SK-N-SH treated with all-trans-retinoic acid at 6 μM for 48 hours (cell line): ENCODE results near the gene UGT2B17.

Source experiments
- ATAC-seq: fragments of 200-7000 bp; cut with Tn5 transposase; 3 replicates; pipeline ENCODE4 v1.9.1; 2020; ENCODE audit warnings: mild to moderate bottlenecking, moderate library complexity
- ARNTL ChIP-seq: fragments of 450-650 bp; formaldehyde crosslinking; IDR thresholded peaks from 2 replicates; pipeline ENCODE4 v1.5.0; 2020; ENCODE audit warnings: low read depth, mild to moderate bottlenecking, moderate library complexity, borderline replicate concordance
- BACH2 ChIP-seq: fragments of 250-450 bp; sonication (Bioruptor Pico); IDR thresholded peaks from 2 replicates; pipeline ENCODE4 v1.9.0; 2021; ENCODE audit warnings: mild to moderate bottlenecking, borderline replicate concordance
- CSDC2 ChIP-seq: fragments of 250-450 bp; sonication (Bioruptor Pico); IDR thresholded peaks from 2 replicates; pipeline ENCODE4 v1.5.0; 2020; ENCODE audit warnings: mild to moderate bottlenecking, moderate library complexity
- GLIS3 ChIP-seq: fragments of 250-450 bp; sonication (Bioruptor Pico); IDR thresholded peaks from 2 replicates; pipeline ENCODE4 v1.5.0; 2020; ENCODE audit warnings: mild to moderate bottlenecking, moderate library complexity
- ISL1 ChIP-seq: fragments of 250-450 bp; sonication (Bioruptor Pico); IDR thresholded peaks from 2 replicates; pipeline ENCODE4 v2.1.2; 2022; ENCODE audit warnings: mild to moderate bottlenecking, moderate library complexity
- OSR1 ChIP-seq: fragments of 250-450 bp; sonication (Bioruptor Pico); IDR thresholded peaks from 2 replicates; pipeline ENCODE4 v1.8.0; 2022; ENCODE audit warnings: moderate library complexity, mild to moderate bottlenecking, inconsistent platforms
- RARB ChIP-seq: fragments of 250-450 bp; sonication (Bioruptor Pico); IDR thresholded peaks from 2 replicates; pipeline ENCODE4 v1.8.0; 2021; ENCODE audit warnings: mild to moderate bottlenecking, moderate library complexity
- SNAI2 ChIP-seq: fragments of 250-450 bp; sonication (Bioruptor Pico); IDR thresholded peaks from 2 replicates; pipeline ENCODE4 v1.5.0; 2020; ENCODE audit warnings: mild to moderate bottlenecking, moderate library complexity
- TCF4 ChIP-seq: fragments of 250-450 bp; sonication (Bioruptor Pico); IDR thresholded peaks from 2 replicates; pipeline ENCODE4 v1.8.0; 2021; ENCODE audit warnings: mild to moderate bottlenecking, moderate library complexity, borderline replicate concordance
- TOX ChIP-seq: fragments of 250-450 bp; sonication (Bioruptor Pico); IDR thresholded peaks from 2 replicates; pipeline ENCODE4 v1.8.0; 2021; ENCODE audit warnings: mild to moderate bottlenecking, moderate library complexity, borderline replicate concordance
- ZC3H10 ChIP-seq: fragments of 250-450 bp; sonication (Bioruptor Pico); IDR thresholded peaks from 2 replicates; pipeline ENCODE4 v1.5.1; 2021; ENCODE audit warnings: mild to moderate bottlenecking, moderate library complexity
- ZFP3 ChIP-seq: fragments of 250-450 bp; sonication (Bioruptor Pico); IDR thresholded peaks from 2 replicates; pipeline ENCODE4 v1.5.0; 2020; ENCODE audit warnings: mild to moderate bottlenecking, moderate library complexity
- ZNF70 ChIP-seq: fragments of 450-650 bp; formaldehyde crosslinking; IDR thresholded peaks from 2 replicates; pipeline ENCODE4 v1.5.0; 2020; ENCODE audit warnings: mild to moderate bottlenecking, moderate library complexity
- TF ChIP-seq, protein P1 (sequence below): fragments of 250-450 bp; sonication (Bioruptor Pico); IDR thresholded peaks from 2 replicates; pipeline ENCODE4 v1.5.0; 2020; ENCODE audit warnings: mild to moderate bottlenecking, moderate library complexity
- TF ChIP-seq, protein P2 (sequence below): fragments of 250-450 bp; sonication (Bioruptor Pico); IDR thresholded peaks from 2 replicates; pipeline ENCODE4 v1.5.1; 2021; ENCODE audit warnings: mild to moderate bottlenecking, moderate library complexity
- TF ChIP-seq, protein P3 (sequence below): fragments of 250-450 bp; sonication (Bioruptor Pico); IDR thresholded peaks from 2 replicates; pipeline ENCODE4 v1.5.1; 2020; ENCODE audit warnings: low read depth, mild to moderate bottlenecking, moderate library complexity

UGT2B17 gene

DNA sequence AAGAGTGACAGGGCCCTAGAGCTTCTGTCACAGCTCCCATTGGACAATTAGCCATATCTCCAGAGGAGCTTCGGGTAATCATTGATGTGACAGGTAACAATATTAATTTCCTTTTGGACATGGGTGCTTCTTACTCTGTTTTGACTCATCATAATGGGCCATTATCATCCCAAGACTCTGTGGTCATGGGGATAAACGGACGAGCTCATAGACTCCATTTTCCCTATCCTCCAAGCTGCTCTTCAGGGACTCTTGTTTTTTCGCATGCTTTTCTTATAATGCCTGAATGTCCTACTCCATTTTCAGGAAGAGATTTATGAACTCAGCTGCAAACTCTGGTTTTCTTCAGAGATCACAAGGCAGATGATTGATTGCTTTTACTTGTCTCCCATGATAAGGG is 17.0 kb upstream of the UGT2B17 start:
- TF ChIP-seq ARNTL (CRISPR knock-in tag) (no peak), TOX (CRISPR knock-in tag) (no peak)
- TF ChIP-seq, protein P1, sequence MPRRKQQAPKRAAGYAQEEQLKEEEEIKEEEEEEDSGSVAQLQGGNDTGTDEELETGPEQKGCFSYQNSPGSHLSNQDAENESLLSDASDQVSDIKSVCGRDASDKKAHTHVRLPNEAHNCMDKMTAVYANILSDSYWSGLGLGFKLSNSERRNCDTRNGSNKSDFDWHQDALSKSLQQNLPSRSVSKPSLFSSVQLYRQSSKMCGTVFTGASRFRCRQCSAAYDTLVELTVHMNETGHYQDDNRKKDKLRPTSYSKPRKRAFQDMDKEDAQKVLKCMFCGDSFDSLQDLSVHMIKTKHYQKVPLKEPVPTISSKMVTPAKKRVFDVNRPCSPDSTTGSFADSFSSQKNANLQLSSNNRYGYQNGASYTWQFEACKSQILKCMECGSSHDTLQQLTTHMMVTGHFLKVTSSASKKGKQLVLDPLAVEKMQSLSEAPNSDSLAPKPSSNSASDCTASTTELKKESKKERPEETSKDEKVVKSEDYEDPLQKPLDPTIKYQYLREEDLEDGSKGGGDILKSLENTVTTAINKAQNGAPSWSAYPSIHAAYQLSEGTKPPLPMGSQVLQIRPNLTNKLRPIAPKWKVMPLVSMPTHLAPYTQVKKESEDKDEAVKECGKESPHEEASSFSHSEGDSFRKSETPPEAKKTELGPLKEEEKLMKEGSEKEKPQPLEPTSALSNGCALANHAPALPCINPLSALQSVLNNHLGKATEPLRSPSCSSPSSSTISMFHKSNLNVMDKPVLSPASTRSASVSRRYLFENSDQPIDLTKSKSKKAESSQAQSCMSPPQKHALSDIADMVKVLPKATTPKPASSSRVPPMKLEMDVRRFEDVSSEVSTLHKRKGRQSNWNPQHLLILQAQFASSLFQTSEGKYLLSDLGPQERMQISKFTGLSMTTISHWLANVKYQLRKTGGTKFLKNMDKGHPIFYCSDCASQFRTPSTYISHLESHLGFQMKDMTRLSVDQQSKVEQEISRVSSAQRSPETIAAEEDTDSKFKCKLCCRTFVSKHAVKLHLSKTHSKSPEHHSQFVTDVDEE (CRISPR knock-in tag): no peak
- no peak for ATAC-seq

DNA sequence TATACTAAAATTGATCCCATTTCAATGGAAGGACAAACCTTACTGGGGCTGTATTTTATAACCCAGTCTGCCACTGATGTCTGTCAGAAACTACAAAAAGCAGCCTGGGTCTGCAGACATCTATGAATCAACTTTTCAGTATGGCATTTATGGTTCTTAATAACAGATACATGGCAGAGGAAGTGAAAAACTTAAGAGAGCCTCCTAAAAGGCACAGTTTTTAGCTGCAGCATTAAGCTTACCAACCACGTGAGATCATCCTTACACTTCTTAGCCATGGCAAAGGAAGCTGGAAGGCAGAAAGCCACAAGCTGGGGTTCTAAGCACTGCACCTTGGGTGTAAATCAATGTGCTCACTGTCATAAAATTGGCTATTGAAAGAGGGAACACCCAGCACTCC is 16.6 kb upstream of the UGT2B17 start:
- TF ChIP-seq, protein P2, sequence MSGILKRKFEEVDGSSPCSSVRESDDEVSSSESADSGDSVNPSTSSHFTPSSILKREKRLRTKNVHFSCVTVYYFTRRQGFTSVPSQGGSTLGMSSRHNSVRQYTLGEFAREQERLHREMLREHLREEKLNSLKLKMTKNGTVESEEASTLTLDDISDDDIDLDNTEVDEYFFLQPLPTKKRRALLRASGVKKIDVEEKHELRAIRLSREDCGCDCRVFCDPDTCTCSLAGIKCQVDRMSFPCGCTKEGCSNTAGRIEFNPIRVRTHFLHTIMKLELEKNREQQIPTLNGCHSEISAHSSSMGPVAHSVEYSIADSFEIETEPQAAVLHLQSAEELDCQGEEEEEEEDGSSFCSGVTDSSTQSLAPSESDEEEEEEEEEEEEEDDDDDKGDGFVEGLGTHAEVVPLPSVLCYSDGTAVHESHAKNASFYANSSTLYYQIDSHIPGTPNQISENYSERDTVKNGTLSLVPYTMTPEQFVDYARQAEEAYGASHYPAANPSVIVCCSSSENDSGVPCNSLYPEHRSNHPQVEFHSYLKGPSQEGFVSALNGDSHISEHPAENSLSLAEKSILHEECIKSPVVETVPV (CRISPR knock-in tag): no peak
- TF ChIP-seq GLIS3 (no peak), ARNTL (CRISPR knock-in tag) (no peak), BACH2 (CRISPR knock-in tag) (no peak), ZNF70 (CRISPR knock-in tag) (no peak), ZFP3 (CRISPR knock-in tag) (no peak), SNAI2 (CRISPR knock-in tag) (no peak)
- TF ChIP-seq, protein P3, sequence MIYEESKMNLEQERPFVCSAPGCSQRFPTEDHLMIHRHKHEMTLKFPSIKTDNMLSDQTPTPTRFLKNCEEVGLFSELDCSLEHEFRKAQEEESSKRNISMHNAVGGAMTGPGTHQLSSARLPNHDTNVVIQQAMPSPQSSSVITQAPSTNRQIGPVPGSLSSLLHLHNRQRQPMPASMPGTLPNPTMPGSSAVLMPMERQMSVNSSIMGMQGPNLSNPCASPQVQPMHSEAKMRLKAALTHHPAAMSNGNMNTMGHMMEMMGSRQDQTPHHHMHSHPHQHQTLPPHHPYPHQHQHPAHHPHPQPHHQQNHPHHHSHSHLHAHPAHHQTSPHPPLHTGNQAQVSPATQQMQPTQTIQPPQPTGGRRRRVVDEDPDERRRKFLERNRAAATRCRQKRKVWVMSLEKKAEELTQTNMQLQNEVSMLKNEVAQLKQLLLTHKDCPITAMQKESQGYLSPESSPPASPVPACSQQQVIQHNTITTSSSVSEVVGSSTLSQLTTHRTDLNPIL: no peak
- ATAC-seq: no peak

DNA sequence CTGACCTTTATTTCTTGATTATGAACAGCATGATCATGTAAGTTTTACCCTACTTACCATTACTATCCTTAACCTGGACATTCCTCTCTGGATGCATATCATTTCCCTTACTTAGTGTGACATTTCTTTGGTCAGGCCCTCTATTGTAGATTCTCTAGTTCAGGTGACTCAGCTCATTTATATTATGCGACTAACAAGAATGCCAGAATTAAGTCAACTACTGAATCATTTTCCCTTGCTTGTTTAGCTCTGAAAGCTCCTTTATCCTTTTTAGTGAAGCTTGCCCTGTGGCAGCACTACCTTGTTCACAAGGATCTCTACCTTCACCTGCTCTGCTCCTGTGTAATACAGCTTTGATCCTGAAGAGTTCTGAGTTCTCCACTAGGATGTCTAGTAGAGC is 15.1 kb upstream of the UGT2B17 start:
- TF ChIP-seq, protein P2 (CRISPR knock-in tag): no peak
- no peak for TF ChIP-seq ZNF70 (CRISPR knock-in tag)
- no peak for ATAC-seq

DNA sequence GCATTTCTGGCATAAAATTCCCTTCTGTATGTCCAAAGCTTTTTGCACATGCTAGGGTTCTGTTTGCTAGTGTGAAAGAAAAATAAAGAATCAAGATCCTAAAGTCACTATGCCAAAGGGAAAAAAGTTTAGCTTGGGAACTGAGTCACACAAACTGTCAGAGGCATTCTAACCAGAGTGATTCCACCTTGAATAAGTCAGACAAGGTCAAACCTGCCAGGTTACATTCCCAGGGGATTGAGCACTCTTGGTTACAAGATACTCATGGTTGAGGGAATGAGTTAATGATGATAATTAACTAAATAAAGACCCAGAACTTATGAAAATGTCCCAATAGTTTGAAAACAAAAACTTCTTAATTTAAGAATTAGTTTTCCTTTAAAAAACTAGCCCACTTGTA is 13.7 kb upstream of the UGT2B17 start:
- no peak for TF ChIP-seq ZC3H10 (CRISPR knock-in tag)
- no peak for TF ChIP-seq RARB (CRISPR knock-in tag)
- TF ChIP-seq, protein P3: no peak
- no peak for TF ChIP-seq OSR1
- no peak for TF ChIP-seq ZFP3 (CRISPR knock-in tag)
- no peak for TF ChIP-seq TCF4 (CRISPR knock-in tag)
- TF ChIP-seq BACH2 (CRISPR knock-in tag): no peak
- no peak for TF ChIP-seq GLIS3
- no peak for TF ChIP-seq ZNF70 (CRISPR knock-in tag)
- ATAC-seq: no peak

DNA sequence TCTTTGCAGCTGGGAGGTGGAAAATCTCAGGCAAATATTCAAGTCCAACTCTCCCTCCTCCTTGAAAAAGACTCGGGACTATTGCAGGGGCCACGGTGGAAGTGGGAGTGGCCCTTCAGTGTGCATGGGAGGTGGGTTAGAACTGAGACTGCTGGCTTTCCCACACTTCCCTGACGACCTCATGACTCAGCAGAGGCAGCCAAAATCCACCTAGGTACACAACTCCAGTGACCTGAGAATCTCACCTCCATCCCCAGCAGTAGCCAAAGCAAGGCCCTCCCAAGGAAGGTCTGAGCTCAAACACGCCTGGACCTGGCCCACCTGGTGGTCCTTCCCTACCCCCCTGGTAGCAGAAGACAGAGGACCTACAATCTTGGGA is 6.2 kb upstream of the UGT2B17 start:
- TF ChIP-seq, protein P2 (CRISPR knock-in tag): no peak
- TF ChIP-seq RARB (CRISPR knock-in tag) (no peak), TOX (CRISPR knock-in tag) (no peak), ISL1 (CRISPR knock-in tag) (no peak), CSDC2 (CRISPR knock-in tag) (no peak)
- TF ChIP-seq, all 23 proteins: peak for 0
- no peak for ATAC-seq
